DMS53 treated with DMSO at 0.1 percent for 48 hours (cell line): Measurements from ENCODE around the gene PADI1.

Experiments used
- DNase-seq: peaks from one replicate; lab custom pipeline; 2025; ENCODE audit not compliant: unreplicated experiment; lab: John Stamatoyannopoulos, UW

The PADI1 gene, protein sequence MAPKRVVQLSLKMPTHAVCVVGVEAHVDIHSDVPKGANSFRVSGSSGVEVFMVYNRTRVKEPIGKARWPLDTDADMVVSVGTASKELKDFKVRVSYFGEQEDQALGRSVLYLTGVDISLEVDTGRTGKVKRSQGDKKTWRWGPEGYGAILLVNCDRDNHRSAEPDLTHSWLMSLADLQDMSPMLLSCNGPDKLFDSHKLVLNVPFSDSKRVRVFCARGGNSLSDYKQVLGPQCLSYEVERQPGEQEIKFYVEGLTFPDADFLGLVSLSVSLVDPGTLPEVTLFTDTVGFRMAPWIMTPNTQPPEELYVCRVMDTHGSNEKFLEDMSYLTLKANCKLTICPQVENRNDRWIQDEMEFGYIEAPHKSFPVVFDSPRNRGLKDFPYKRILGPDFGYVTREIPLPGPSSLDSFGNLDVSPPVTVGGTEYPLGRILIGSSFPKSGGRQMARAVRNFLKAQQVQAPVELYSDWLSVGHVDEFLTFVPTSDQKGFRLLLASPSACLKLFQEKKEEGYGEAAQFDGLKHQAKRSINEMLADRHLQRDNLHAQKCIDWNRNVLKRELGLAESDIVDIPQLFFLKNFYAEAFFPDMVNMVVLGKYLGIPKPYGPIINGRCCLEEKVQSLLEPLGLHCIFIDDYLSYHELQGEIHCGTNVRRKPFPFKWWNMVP

DNA sequence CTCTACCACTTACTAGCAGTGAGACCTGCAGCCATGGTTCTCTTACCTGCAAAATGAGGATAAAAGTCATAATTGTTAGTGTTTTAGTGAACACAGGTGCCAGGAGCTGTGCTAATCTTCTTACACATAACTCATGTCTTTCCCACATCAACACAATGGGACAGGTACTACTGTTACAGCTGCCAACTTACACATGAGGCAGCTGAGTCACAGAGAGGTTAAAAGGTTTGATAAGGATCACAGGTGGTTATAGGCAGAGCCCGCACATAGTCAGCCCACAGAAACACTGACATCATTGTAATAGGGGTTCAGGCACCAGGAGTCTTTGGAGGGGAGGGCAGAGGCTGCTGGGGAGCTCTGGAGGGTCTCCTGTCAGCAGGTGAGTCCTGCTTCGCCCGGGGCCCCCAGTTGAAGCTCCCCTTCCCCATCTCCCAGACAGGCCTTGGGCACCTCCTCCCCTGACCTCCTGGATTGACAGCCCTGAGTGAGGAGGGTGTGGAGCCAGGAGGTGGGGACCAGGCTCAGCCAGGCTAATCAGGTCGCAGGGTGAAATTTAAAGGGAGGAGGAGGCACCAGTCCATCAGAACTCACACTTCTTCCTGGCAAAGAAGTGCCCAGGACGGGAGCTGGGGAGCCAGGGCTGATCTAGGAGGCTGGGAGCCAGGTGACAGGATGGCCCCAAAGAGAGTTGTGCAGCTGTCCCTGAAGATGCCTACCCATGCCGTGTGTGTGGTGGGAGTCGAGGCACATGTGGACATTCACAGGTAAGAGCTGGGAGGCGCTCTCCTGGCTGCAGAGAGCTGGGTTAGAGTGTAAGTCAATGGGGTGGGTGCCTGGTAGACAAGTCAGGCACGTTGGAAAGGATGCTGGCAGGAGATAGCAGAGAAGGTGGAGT lies at the start of gene PADI1:
Gene PADI1 (plus strand): TSS at position 583 of the 895 bp plus-strand sequence. CDS start 90 bp downstream, at position 673.
- no peak for DNase-seq

DNA sequence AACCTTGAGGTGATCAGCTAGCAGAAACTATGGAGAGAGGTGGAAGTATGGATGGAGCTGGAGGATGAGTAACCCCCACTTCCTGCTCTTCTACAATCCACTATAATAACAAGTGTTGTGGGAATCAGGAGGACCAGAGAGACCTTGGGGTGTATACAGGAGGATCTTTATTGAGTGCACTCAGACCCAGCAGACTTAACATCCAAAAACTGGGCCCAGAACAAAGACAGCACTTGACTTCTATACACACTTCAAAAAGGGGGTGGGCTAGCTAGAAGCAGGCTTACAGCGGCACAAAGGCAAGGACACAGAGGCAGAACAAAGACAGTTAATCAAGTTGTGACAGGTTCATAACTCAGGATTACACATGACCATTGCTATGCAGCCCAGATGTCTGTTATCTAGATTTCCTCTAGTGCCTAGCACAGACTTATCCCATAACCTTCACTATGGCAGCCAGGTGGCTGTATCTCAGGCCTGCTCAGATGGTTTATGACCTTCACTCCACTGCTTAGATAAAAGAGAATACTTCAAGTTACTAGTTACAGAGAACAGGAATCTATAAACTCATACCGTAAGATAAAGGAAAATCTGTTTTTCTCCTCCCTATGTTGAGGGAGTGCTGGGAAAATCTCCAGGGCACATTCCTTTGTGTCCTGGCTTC lies 49.5 kb upstream of the PADI1 start:
- DNase-seq = no peak

DNA sequence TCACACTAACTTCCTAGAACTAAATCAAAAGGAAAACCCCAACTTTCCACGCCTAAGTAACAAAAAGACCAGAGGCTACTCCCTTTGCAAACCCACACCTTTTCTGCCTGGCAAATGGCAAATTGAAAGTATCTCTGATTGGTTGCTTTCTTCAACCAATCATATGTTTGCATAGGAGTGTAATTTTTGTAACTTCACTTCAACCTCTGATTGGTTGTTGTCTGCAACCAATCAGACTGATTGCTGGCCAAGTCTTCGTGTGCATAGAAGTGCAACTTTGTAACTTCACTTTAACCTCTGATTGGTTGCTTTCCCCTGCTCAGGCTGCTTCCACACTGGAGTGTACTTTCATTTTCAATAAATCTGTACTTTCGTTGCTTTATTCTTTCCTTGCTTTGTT lies 48.8 kb upstream of the PADI1 start:
- DNase-seq = no peak

DNA sequence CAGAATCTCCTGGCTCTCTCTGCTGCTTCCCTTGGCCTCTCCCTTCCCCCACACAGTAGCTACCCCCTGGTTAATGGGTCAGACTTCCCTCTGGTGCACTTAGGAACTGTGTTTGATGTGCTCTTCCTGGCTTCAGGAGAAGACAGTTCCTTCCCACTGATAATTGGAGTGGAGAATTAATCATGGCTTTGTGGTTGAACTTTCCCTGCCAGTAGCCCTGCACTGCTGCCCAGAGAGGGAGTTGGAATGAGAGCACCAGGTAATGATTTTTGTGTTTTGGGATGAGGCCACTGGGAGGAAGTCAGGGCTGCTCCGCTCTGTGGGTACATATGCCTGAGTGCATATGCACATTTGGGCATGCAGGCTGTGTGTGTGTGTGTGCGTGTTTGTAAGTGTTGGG lies 46.0 kb upstream of the PADI1 start:
- DNase-seq = no peak

GRCh38 chr1:17161137-17161740 lies 43.7 kb upstream of the PADI1 start:
- no peak for DNase-seq

GRCh38 chr1:17161926-17162800 lies 42.8 kb upstream of the PADI1 start:
- DNase-seq = no peak

- peak; percentile 34 for DNase-seq
Measured at GRCh38 chr1:17162941-17163340, 42.0 kb upstream of the PADI1 start.

GRCh38 chr1:17163371-17163770 lies 41.6 kb upstream of the PADI1 start:
- no peak for DNase-seq

DNA sequence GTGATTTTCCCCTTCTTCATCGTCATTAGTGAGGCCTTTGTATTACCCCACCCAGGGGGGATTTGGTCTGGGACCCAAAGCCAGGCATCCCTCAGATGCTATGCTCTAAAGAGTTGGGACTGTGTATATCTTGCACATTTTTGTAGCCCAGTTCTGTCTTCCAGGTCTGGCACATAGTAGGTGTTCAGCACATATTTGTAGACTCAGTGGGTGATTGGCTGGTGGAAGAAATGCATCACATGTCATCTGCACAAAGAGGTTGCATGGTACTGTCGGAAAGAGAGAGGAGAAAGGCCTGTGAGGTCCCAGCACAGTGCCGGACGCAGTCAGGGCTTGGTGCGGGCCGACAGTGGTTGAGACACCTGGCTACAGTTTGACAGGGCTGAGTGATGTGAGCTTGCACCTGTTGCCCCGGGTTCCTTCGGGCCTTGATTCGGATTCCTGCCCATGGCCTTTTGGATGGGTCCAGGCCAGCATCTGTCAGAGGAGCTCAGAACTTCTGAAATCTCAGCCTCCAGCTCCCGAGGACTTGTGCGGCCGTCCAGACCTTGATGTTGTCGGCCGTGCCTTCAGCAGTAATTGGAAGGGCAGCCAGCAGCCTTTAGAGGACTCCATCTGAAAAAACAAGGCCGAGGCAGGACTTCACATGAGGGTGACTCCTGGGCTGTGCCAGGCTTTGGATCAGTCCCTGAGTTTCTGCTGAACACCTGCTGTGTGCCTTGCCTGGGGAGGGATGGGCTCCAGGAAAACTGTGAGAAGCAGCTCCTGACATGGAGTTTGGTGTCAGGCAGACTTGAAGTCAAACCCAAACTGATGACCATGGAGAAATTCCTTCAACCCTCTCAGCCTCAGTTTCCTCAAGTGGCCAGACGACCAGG lies 40.9 kb upstream of the PADI1 start:
- no peak for DNase-seq

DNA sequence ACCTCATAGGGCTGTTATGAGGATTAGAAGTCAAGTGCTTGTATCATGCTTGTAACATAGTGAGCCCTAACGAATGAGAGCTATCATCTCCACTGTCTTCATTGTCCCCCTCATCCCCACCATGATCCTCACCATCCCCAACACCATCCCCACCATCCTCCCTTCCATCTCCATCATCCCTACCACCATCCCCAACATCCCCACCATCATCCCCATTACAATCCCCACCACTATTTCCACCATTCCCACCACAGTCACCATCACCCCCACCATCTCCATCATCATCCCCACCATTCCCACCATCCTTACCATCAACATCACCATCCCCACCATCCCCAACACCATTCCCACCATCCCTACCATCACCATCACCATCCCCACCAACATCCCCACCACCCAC lies 39.1 kb upstream of the PADI1 start:
- no peak for DNase-seq

DNA sequence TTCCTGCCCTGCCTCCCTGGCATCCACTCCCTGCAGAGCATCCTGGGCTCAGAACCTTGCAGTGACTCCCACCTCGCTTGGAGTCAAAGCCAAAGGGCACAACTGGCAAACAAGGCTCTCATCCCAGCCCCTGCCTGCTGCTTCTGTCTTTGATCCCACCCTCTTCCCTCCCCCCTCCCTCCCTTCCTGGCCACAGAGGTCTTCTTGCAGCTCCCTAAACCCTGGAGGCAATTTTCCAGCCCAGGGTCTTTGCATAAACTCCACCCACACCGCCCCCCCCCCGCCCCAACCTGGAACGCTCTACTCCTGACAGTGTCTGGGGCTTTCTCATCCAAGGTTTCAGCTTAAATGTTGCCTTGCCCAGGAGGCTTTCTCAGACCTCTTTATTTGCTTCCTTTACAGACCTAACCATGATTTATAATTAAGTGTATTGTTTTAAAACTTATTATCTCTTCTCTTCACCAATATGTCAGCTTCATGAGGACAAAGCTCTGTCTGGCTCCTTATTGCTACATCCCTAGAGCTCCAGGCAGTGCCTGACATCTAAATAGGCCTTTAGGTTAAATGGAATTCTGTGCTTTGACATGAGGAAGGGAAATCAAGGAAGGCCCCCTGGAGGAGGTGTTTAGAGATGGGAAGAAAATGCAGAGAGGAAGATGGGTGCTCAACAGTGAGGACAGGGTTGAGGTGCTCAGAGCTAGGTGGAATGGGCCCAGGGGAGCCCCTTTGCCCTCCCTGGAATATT lies 37.7 kb upstream of the PADI1 start:
- no peak for DNase-seq

DNA sequence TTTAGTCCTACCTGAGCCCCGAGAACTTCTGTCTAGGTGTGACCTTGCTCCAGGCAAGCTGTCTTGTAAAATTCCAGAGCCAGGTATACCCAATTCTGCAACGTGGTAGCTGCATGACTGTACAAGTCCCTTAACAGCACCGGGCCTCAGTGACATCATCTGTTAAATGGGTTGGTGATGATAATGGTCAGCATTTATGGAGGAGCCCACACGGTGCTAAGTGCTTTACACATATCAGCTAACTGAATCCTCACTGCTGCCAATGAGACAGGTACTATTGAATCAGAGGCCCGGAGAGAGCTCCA lies 37.2 kb upstream of the PADI1 start:
- DNase-seq = no peak

DNA sequence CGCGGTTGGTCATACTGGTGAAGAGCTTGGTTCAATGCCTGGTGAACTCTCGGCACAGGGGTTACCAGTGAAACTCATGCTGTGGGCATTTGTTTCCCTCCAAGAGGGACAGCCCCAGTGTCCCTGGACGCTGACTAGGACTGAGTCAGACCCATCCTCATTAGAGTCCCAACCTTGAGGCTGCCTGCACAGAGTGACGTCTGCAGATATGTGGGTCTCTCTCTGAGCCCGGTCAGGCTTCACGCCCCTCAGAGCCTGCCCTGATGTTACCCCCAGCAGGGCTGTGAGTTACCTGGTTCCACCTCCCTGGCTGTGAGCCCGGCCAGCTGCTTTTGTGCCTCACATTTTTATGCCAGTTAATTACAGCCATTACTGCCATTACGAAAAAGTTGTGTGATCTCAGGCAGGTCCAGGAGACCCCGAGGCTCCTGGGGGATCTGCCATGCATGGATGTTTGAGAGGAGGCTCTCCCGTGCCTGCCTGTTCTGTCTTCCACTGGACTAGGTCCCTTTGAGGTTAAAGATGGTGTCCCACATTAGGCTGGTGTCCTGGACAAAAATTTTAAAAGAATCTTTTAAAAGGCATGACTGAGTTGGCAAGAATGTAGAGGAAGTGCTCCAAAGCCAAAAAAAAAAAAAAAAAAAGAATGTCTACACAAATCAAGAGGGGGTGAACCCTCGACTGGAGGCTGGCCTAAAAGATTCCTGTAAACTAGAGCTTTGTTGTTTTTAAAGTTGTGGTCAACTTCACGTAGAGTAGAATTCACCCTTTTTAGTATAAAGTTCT lies 36.6 kb upstream of the PADI1 start:
- no peak for DNase-seq

DNA sequence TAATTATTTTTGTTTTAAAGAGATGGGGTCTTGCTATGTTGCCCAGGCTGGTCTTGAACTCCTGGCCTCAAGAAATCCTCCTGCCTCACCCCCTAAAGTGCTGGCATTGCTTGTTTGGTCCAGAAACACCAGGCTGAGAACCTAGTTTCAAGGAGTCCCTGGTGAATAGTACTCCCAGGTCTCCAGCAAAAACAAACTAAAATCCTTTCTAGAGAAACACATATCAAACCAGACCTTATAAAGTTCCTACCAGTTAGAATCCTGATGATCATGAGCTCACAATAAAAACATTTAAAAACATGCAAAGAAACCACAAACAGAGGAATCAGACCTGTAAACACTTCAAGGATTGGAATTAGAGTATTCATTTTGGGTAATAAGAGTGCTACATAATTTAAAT lies 34.4 kb upstream of the PADI1 start:
- no peak for DNase-seq

GRCh38 chr1:17173217-17173616 lies 31.7 kb upstream of the PADI1 start:
- no peak for DNase-seq

DNA sequence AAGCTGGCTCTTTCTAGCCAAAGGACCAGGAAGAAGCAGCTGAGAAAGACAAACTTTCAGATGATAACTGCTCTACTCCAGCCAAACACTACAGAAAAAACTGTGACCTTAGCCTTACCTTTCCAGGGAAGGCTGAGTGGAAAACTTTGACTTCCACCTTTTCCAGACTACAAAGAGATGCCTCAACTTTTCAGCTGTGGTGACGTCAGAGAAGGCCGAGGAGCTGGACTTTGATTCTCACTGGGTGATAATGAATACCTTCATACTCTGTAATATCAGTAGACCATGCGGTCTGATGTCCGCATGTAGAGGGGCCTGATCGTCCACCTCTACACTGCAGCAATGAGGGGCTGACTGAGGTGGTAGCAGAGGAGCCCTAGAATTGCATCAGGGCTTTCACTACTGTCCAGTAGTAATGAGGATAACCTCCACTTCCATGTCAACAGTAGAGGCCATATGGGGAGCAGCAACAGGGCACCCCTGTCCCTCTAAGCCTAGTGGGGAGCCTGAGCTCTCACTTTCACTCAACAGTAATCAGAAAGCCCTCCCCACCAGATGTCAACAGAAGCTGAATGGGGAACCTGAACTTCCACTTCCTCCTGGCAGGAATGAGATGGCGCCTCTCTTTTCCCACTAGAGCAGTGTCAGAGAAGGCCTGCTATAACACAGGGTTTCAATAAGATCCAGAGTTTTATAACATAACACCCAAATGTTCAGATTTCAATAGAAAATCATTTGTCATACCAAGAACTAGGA lies 28.4 kb upstream of the PADI1 start:
- DNase-seq = no peak

DNA sequence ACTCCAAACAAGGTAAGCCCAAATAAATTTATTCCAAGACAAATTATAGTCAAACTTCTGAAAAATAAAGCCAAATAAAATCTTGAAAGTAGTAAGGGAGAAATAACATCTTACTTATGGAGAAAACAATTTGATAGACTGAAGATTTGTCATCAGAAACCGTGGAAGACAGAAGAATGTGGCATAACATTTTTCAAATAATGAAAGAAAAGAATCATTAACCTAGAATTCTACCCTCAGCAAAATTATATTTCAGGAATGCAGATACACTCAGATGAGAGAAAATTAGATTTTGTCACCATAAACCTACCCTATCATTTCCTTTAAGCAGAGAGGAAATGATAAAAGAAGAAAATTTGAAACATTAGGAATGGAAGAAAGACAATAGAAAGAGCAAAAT lies 27.3 kb upstream of the PADI1 start:
- DNase-seq = no peak
